SK-N-SH (cell line): ENCODE results near the gene STUB1. TPM values are rescaled to one million over a fixed set of nuclear protein-coding genes. Genes with fewer than 3 reads are reported as not detected.

Experiments
- CTCF ChIA-PET: fragments of 300-600, 350-600 bp; formaldehyde crosslinking; extraction: SDS; loops from one replicate; lab custom pipeline; 2021; lab: Yijun Ruan, JAX
- POLR2A ChIA-PET: fragments of 350-600 bp; sonication (Branson Sonifier 250); formaldehyde crosslinking; extraction: SDS; loops from one replicate; lab custom pipeline; 2020; ENCODE audit warnings: antibody characterized with exemption, inconsistent platforms; lab: Yijun Ruan, JAX
- DNase-seq: peaks from one replicate; pipeline ENCODE4 v3.0.0; 2012
- H2AFZ ChIP-seq: fragments of 200-600 bp; sonication (generic); 2 replicates; pipeline ENCODE4 v1.8.1; 2016; ENCODE audit warnings: antibody characterized with exemption, mild to moderate bottlenecking, low read depth
- H3F3A ChIP-seq: fragments of 200-600 bp; sonication (generic); replicated peaks from 2 replicates; pipeline ENCODE3; 2016; ENCODE audit warnings: antibody characterized with exemption, mild to moderate bottlenecking; ENCODE audit not compliant: insufficient read depth
- H3K27ac ChIP-seq, 2 experiments: fragments of 200-500 bp in 1 of 2; fragments of 200-600 bp in 1 of 2; sonication (Bioruptor generic) in 1 of 2; sonication (generic), shearing (Covaris generic) in 1 of 2; 2 replicates each; pipeline versions ENCODE4 v1.5.1 to v1.6.1; 2014 to 2016; ENCODE audit warnings: low read depth in 2 of 2, inconsistent platforms in 1 of 2, low read length in 1 of 2, mild to moderate bottlenecking in 1 of 2, mixed read lengths in 1 of 2
- H3K27me3 ChIP-seq: fragments of 200-600 bp; sonication (generic), shearing (Covaris generic); 2 replicates; pipeline ENCODE4 v1.6.1; 2016; ENCODE audit warnings: mixed run types; ENCODE audit not compliant: insufficient read depth
- H3K36me3 ChIP-seq, 2 experiments: fragments of 200-500 bp in 1 of 2; fragments of 200-600 bp in 1 of 2; sonication (Bioruptor generic) in 1 of 2; sonication (generic) in 1 of 2; replicated peaks in 1 of 2; 2 replicates each; pipeline versions ENCODE3 to v1.5.1; 2014 to 2016; ENCODE audit warnings: low read length in 1 of 2, mild to moderate bottlenecking in 1 of 2; ENCODE audit not compliant: insufficient read depth in 2 of 2, control insufficient read depth in 1 of 2
- H3K4me1 ChIP-seq, 2 experiments: fragments of 200-500 bp in 1 of 2; fragments of 200-600 bp in 1 of 2; sonication (Bioruptor generic) in 1 of 2; sonication (generic), shearing (Covaris generic) in 1 of 2; 2 replicates each; pipeline versions ENCODE4 v1.5.1 to v1.6.1; 2014 to 2016; ENCODE audit warnings: low read depth in 1 of 2, low read length in 1 of 2, mixed run types in 1 of 2; ENCODE audit not compliant: insufficient read depth in 2 of 2, control insufficient read depth in 1 of 2
- H3K4me2 ChIP-seq: fragments of 200-600 bp; sonication (generic), shearing (Covaris generic); 2 replicates; pipeline ENCODE4 v1.6.1; 2017; ENCODE audit warnings: mixed run types
- H3K4me3 ChIP-seq, 2 experiments: fragments of 200-500 bp in 1 of 2; fragments of 200-600 bp in 1 of 2; sonication (Bioruptor generic) in 1 of 2; sonication (generic), shearing (Covaris generic) in 1 of 2; 2 replicates each; pipeline versions ENCODE4 v1.5.1 to v1.8.1; 2014 to 2016; ENCODE audit warnings: low read depth in 2 of 2, inconsistent platforms in 1 of 2, low read length in 1 of 2, mild to moderate bottlenecking in 1 of 2, mixed read lengths in 1 of 2, moderate library complexity in 1 of 2
- H3K79me2 ChIP-seq: fragments of 200-600 bp; sonication (generic); 2 replicates; pipeline ENCODE4 v1.8.1; 2017; ENCODE audit warnings: mild to moderate bottlenecking; ENCODE audit not compliant: insufficient read depth
- H3K9ac ChIP-seq: fragments of 200-600 bp; sonication (generic); 2 replicates; pipeline ENCODE4 v1.6.1; 2017; ENCODE audit warnings: mixed run types
- H3K9me2 ChIP-seq: fragments of 200-600 bp; sonication (generic); 2 replicates; pipeline ENCODE4 v1.6.1; 2017; ENCODE audit warnings: mixed run types
- H3K9me3 ChIP-seq: fragments of 200-600 bp; sonication (generic); 2 replicates; pipeline ENCODE4 v1.6.1; 2017; ENCODE audit warnings: mixed run types, mild to moderate bottlenecking, moderate library complexity
- H4K20me1 ChIP-seq: fragments of 200-600 bp; sonication (generic); 2 replicates; pipeline ENCODE4 v1.6.1; 2017; ENCODE audit warnings: mild to moderate bottlenecking, mixed run types; ENCODE audit not compliant: insufficient read depth
- FOXJ3 ChIP-seq: sonication (generic); formaldehyde crosslinking; IDR thresholded peaks from 2 replicates; pipeline ENCODE4 v1.5.1; 2020; ENCODE audit warnings: mild to moderate bottlenecking, missing genetic modification reagents
- GATA2 ChIP-seq: sonication (generic); formaldehyde crosslinking; IDR thresholded peaks from 2 replicates; pipeline ENCODE4 v1.5.0; 2020; ENCODE audit warnings: mild to moderate bottlenecking, missing genetic modification reagents
- JUND ChIP-seq: IDR thresholded peaks from 2 replicates; pipeline ENCODE4 v1.4.0; 2012
- NFIC ChIP-seq: IDR thresholded peaks from 2 replicates; pipeline ENCODE4 v1.4.0; 2012; ENCODE audit warnings: borderline replicate concordance
- RAD21 ChIP-seq: IDR thresholded peaks from 2 replicates; pipeline ENCODE4 v1.6.1; 2012; ENCODE audit warnings: mild to moderate bottlenecking, low read length
- RFX5 ChIP-seq: IDR thresholded peaks from 2 replicates; pipeline ENCODE4 v1.6.1; 2012; ENCODE audit warnings: mild to moderate bottlenecking, improper control_type of control experiment, low read length
- SMC3 ChIP-seq: IDR thresholded peaks from 2 replicates; pipeline ENCODE4 v1.6.1; 2012; ENCODE audit warnings: low read depth, low read length, improper control_type of control experiment
- TAF1 ChIP-seq: IDR thresholded peaks from 2 replicates; pipeline ENCODE4 v1.6.1; 2012; ENCODE audit warnings: low read depth, mild to moderate bottlenecking, low read length, moderate library complexity, borderline replicate concordance
- TCF12 ChIP-seq: IDR thresholded peaks from 2 replicates; pipeline ENCODE4 v1.4.0; 2012
- WGBS: methylation state at CpG from one replicate; pipeline ENCODE4 v1.1.6; 2017; ENCODE audit warnings: low lambda C conversion rate; 5-methylcytosine and 5-hydroxymethylcytosine counted together
- polyA plus RNA-seq, 3 experiments: library from polyadenylated mRNA; depleted of rRNA; stranded (reverse); fragments of >200 nt; gene quantifications; 2 replicates each; pipeline ENCODE4 v1.2.3, GENCODE V29; 2012
- TF ChIP-seq, protein P1 (sequence below): IDR thresholded peaks from 2 replicates; pipeline ENCODE4 v1.4.0; 2012; ENCODE audit warnings: low read depth, borderline replicate concordance
- TF ChIP-seq, protein P2 (sequence below): fragments of 200-600 bp; sonication (generic); IDR thresholded peaks from 2 replicates; pipeline ENCODE4 v1.6.1; 2017; ENCODE audit warnings: antibody characterized with exemption, mild to moderate bottlenecking, moderate library complexity
- TF ChIP-seq, protein P3 (sequence below): IDR thresholded peaks from 2 replicates; pipeline ENCODE4 v1.4.0; 2012; ENCODE audit warnings: low read depth
- TF ChIP-seq, protein P4 (sequence below): fragments of 150-350 bp; IDR thresholded peaks from 2 replicates; pipeline ENCODE4 v1.6.1; 2017; ENCODE audit warnings: antibody characterized with exemption, low read length, low read depth, borderline replicate concordance
- TF ChIP-seq, protein P5 (sequence below): IDR thresholded peaks from 2 replicates; pipeline ENCODE4 v1.6.1; 2012; ENCODE audit warnings: mild to moderate bottlenecking, low read depth, low read length, moderate library complexity
- TF ChIP-seq, protein P6 (sequence below): IDR thresholded peaks from 2 replicates; pipeline ENCODE4 v1.4.0; 2012; ENCODE audit warnings: low read depth, borderline replicate concordance

Gene STUB1
- polyA plus RNA-seq, 1 of the 3 experiments (the other 2 are of a cell fraction), result 323 TPM

DNA sequence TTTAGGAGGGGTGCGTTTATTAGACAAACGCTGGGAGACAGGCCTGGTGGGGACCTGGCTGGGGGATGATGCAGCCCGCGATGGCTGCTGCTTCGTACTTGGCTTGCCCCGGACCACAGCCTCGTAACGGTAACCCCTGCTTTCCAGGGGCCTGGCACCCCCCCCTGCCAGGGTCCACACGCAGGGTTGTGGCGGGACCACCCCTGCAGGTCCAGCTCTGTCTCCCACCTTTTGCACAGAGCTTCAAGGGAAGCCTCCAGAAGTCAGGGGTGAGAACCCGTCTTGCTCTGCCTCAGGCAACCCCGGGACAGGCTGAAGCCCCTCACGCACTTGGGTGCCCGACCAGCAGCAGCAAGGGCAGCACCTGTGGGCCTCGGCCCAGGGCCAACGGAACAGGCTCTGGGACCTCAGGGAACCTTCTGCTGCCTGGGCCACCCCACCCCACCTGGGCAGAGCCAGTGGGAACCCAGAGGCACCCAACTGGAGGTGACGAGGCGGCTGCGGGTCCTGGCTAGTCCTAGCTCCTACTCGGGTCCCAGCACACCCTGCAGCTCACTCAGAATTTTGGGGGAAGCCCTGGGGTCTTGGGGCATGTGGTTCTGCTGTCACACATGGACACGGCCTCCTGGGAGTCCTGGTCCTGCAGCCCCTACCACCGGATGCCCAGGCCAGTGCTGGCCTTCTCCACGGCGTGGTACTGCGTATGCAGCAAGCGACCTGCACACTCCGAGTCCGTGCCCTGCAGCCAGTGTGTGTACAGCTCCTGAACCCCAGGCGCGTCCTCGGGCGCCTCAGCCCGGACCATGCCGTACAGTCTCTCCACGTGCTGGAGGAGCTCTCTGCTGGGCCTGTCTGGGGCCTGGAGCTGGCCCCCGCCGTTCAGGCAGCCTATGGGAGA, 49.8 kb downstream of the STUB1 start (continued):
- TF ChIP-seq, protein P1, sequence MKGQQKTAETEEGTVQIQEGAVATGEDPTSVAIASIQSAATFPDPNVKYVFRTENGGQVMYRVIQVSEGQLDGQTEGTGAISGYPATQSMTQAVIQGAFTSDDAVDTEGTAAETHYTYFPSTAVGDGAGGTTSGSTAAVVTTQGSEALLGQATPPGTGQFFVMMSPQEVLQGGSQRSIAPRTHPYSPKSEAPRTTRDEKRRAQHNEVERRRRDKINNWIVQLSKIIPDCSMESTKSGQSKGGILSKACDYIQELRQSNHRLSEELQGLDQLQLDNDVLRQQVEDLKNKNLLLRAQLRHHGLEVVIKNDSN, result no peak
- TF ChIP-seq RAD21 (no peak), NFIC (no peak), RFX5 (no peak), FOXJ3 (CRISPR knock-in tag) (no peak), GATA2 (CRISPR knock-in tag) (no peak), JUND (no peak), TAF1 (no peak)
- TF ChIP-seq, protein P2, sequence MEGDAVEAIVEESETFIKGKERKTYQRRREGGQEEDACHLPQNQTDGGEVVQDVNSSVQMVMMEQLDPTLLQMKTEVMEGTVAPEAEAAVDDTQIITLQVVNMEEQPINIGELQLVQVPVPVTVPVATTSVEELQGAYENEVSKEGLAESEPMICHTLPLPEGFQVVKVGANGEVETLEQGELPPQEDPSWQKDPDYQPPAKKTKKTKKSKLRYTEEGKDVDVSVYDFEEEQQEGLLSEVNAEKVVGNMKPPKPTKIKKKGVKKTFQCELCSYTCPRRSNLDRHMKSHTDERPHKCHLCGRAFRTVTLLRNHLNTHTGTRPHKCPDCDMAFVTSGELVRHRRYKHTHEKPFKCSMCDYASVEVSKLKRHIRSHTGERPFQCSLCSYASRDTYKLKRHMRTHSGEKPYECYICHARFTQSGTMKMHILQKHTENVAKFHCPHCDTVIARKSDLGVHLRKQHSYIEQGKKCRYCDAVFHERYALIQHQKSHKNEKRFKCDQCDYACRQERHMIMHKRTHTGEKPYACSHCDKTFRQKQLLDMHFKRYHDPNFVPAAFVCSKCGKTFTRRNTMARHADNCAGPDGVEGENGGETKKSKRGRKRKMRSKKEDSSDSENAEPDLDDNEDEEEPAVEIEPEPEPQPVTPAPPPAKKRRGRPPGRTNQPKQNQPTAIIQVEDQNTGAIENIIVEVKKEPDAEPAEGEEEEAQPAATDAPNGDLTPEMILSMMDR, result no peak
- TF ChIP-seq, protein P3, sequence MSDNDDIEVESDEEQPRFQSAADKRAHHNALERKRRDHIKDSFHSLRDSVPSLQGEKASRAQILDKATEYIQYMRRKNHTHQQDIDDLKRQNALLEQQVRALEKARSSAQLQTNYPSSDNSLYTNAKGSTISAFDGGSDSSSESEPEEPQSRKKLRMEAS, result no peak
- TF ChIP-seq, protein P4, sequence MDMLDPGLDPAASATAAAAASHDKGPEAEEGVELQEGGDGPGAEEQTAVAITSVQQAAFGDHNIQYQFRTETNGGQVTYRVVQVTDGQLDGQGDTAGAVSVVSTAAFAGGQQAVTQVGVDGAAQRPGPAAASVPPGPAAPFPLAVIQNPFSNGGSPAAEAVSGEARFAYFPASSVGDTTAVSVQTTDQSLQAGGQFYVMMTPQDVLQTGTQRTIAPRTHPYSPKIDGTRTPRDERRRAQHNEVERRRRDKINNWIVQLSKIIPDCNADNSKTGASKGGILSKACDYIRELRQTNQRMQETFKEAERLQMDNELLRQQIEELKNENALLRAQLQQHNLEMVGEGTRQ, result no peak

DNA sequence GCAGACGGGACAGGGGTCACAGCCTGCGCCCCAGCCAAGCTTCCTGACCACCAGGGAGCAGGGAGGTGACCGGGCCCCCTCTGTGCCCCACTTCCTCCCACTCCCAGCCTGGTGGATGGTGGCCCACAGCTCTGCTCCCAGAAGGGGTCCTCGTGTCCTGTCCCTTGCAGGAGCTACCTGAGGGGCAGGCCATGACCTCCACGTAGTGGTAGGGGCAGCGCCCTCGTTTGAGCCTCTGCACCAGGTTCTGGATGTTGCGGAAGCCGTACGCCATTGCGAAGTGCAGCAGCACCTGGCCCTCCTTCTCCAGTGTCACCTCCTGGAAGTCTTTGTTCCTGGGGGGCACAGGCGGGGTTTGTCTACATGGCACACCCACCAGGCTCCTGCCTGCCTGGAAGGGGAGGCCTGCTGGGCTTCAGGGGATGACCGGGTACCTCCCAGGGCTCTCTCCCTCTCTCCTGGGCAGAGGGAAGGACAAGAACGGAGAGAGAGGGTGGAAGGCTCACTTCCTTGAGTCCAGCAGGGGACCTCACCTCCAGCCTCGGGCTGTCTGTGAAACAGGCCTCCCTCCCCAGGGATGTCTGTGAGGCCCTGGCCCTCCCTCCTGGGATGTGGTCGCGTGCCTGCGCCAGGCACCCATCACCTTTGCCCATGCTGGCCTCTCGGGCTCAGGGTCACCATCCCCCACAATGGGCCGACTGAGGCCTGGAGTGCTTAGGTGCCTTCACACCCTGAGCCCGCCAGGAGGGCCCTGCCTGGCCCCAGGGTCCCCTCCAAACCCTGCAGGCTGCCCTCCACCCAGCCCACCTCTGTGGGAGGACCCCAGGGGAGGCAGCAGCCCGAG, 50.7 kb downstream of the STUB1 start:
- Histone ChIP-seq H3K9me3 (no peaks in the 10 kb centered on the region), H3F3A (peaks cover 10% of the 10 kb centered on the region), H3K36me3 (peaks cover 0 to 23% of the 10 kb centered on the region in 2 experiments), H2AFZ (no peak overlapping the region), H4K20me1 (0 out of 2 replicates have a peak, but pooled peaks cover 2% of the 10 kb centered on the region), H3K4me3 (no peak overlapping the region), H3K27ac (no peak overlapping the region), H3K79me2 (no peaks in the 10 kb centered on the region), H3K27me3 (no peaks in the 10 kb centered on the region), H3K9me2 (no peaks in the 10 kb centered on the region), H3K4me1 (peaks cover 0 to 14% of the 10 kb centered on the region in 2 experiments; a peak in 1 of 4 replicates), H3K4me2 (no peak overlapping the region), H3K9ac (no peak overlapping the region)
- ChIA-PET POLR2A (interaction anchor here (0.6 to 3.0 kb wide), 5 partner anchors 9 to 76 kb away, joined by 3 to 16 read pairs (median 3); no protein-coding TSS in a partner anchor), CTCF (interaction anchor here (5.2 to 20.3 kb wide), 2 partner anchors 10 to 18 kb away, joined by 33 to 358 read pairs; partner anchors contain the start of genes ANTKMT, CIAO3, FBXL16 and METRN)
- WGBS, result 94% methylated on average over 6 of the region's 22 CpGs
- no peak for DNase-seq
- TF ChIP-seq, protein P5, sequence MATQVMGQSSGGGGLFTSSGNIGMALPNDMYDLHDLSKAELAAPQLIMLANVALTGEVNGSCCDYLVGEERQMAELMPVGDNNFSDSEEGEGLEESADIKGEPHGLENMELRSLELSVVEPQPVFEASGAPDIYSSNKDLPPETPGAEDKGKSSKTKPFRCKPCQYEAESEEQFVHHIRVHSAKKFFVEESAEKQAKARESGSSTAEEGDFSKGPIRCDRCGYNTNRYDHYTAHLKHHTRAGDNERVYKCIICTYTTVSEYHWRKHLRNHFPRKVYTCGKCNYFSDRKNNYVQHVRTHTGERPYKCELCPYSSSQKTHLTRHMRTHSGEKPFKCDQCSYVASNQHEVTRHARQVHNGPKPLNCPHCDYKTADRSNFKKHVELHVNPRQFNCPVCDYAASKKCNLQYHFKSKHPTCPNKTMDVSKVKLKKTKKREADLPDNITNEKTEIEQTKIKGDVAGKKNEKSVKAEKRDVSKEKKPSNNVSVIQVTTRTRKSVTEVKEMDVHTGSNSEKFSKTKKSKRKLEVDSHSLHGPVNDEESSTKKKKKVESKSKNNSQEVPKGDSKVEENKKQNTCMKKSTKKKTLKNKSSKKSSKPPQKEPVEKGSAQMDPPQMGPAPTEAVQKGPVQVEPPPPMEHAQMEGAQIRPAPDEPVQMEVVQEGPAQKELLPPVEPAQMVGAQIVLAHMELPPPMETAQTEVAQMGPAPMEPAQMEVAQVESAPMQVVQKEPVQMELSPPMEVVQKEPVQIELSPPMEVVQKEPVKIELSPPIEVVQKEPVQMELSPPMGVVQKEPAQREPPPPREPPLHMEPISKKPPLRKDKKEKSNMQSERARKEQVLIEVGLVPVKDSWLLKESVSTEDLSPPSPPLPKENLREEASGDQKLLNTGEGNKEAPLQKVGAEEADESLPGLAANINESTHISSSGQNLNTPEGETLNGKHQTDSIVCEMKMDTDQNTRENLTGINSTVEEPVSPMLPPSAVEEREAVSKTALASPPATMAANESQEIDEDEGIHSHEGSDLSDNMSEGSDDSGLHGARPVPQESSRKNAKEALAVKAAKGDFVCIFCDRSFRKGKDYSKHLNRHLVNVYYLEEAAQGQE, result no peak
- TF ChIP-seq, protein P2, result no peak
- TF ChIP-seq, protein P6, sequence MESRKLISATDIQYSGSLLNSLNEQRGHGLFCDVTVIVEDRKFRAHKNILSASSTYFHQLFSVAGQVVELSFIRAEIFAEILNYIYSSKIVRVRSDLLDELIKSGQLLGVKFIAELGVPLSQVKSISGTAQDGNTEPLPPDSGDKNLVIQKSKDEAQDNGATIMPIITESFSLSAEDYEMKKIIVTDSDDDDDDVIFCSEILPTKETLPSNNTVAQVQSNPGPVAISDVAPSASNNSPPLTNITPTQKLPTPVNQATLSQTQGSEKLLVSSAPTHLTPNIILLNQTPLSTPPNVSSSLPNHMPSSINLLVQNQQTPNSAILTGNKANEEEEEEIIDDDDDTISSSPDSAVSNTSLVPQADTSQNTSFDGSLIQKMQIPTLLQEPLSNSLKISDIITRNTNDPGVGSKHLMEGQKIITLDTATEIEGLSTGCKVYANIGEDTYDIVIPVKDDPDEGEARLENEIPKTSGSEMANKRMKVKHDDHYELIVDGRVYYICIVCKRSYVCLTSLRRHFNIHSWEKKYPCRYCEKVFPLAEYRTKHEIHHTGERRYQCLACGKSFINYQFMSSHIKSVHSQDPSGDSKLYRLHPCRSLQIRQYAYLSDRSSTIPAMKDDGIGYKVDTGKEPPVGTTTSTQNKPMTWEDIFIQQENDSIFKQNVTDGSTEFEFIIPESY, result no peak
- no peak for TF ChIP-seq TCF12
- no peak for TF ChIP-seq SMC3
